Islet precursor cell (in vitro differentiated cells): ENCODE data around the gene TENM4.
A peak's percentile ranks its signal among the peaks of the same experiment; 100 is the strongest.

Source experiments
- DNase-seq: peaks from one replicate; pipeline ENCODE4 v3.0.0-alpha.2; 2018

TENM4 gene

GRCh38 chr11:79110321-79110720 is 330.5 kb downstream of the TENM4 start:
- DNase-seq = peak; percentile 32

- DNase-seq = peak; percentile 80
Measured at GRCh38 chr11:79108851-79109250, 332.0 kb downstream of the TENM4 start.

GRCh38 chr11:79102840-79103239 is 338.0 kb downstream of the TENM4 start:
- DNase-seq = no peak

GRCh38 chr11:79101656-79102055 is 339.2 kb downstream of the TENM4 start:
- DNase-seq = no peak

- no peak for DNase-seq
Measured at GRCh38 chr11:79100093-79100910, 340.5 kb downstream of the TENM4 start.

- DNase-seq = peak; percentile 98
Measured at GRCh38 chr11:79098146-79098545, 342.7 kb downstream of the TENM4 start.

GRCh38 chr11:79097246-79097875 is 343.5 kb downstream of the TENM4 start:
- DNase-seq = no peak

- no peak for DNase-seq
Measured at GRCh38 chr11:79095424-79095823, 345.4 kb downstream of the TENM4 start.

GRCh38 chr11:79094616-79095015 is 346.2 kb downstream of the TENM4 start:
- DNase-seq = peak; percentile 99

GRCh38 chr11:79092791-79093353 is 348.0 kb downstream of the TENM4 start:
- peak; percentile 93 for DNase-seq

- no peak for DNase-seq
Measured at GRCh38 chr11:79090191-79090705, 350.6 kb downstream of the TENM4 start.

GRCh38 chr11:79089601-79090000 is 351.2 kb downstream of the TENM4 start:
- no peak for DNase-seq

GRCh38 chr11:79088967-79089366 is 351.9 kb downstream of the TENM4 start:
- peak; percentile 70 for DNase-seq

GRCh38 chr11:79087961-79088318 is 352.9 kb downstream of the TENM4 start:
- DNase-seq = no peak

GRCh38 chr11:79087238-79087960 is 353.4 kb downstream of the TENM4 start:
- DNase-seq = peak; percentile 89

GRCh38 chr11:79086056-79086455 is 354.8 kb downstream of the TENM4 start:
- DNase-seq = no peak

GRCh38 chr11:79084382-79084781 is 356.4 kb downstream of the TENM4 start:
- DNase-seq = no peak

GRCh38 chr11:79083352-79083751 is 357.5 kb downstream of the TENM4 start:
- DNase-seq = no peak

- DNase-seq = no peak
Measured at GRCh38 chr11:79082907-79083306, 357.9 kb downstream of the TENM4 start.

- no peak for DNase-seq
Measured at GRCh38 chr11:79082280-79082679, 358.6 kb downstream of the TENM4 start.

- DNase-seq = no peak
Measured at GRCh38 chr11:79081471-79082031, 359.3 kb downstream of the TENM4 start.

GRCh38 chr11:79080551-79080950 is 360.3 kb downstream of the TENM4 start:
- DNase-seq = no peak

GRCh38 chr11:79078999-79079398 is 361.8 kb downstream of the TENM4 start:
- peak; percentile 59 for DNase-seq
